AG08396 (cell line): ENCODE results near the gene SYTL3.
"Not testable (repeated sequence)": the region's sequence is repeated elsewhere in the genome, so short reads cannot be mapped to it uniquely, and the experiment has no call there.

Experiments
- DNase-seq: peaks from one replicate; pipeline ENCODE4 v3.0.0; 2012; ENCODE audit warnings: low spot score, mixed read lengths

The SYTL3 gene

DNA sequence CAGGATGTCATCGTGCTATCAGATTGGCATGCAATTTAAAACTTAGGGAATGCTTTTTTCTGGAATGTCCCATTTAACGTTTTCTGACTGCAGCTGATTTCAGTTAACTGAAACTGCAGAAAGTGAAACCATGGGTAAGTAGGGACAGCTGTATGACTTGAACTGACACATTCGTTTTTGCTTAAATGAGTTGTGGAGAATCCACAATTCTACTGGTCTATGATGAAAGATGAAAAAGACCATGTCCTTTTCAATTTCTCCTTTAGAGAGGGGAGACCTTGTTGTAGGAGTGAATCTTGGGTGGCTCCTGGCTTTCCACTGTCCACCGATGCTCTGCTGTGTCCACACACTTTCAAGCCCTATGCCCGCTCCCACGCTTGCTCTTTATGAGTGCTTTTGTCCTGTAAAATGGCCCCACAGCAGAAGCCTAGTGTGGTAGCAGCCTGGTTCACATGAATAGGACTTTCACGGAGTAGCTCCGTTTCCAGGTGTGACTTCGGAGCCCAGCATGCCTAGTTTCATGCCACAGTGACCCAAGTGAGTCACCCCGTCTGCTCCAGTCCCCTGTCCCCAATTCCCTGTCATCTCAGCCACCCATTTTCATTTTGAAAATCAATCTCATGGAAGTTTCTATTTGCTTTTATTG, 27.2 kb upstream of the SYTL3 start:
- no peak for DNase-seq

DNA sequence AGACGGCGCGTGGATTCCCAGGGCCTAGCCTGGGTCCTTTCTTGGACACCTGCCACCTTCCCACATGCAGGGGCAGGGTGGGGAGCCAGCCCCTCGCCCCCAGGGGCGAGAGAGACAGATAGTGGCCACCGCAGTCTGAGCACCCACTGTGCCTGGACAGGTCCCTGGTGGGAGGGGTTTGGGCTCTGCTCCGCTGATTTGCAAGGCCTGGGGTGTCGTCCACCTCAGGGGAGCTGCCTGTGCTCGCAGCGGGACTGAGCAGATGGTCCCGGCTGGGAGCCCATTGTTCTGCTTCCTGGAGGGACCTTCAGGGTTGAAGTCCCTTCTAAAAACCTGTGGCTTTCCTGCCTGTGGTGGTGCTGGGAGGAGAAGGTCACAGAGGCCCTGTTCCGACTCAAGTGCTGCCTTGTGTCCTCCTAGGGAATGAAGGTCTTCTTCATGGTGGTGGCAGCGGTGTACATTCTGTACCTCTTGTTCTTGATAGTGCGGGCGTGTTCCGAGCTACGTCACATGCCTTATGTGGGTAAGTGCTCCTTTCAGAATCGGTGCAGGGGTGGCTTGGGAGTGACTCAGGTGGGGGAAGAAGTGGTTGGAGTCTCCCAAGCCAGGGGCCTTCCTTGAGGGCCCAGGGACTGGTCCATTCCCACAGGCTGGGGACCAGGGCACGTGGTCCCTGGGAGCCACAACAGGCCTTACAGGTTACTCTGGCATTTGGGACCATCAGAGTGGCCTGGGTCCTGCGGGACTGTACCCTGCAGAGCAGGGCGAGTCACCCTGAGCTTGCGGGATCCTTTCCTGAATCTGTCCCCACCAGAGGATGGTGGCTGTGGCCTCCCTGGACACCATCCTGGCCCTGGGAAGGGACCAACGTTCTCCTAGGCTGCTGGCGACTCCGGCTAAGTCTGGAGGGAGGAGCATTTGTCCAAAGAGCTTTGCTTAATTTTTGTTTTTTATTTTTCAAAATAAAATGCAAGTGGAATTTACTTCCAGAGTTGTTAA, 24.9 kb upstream of the SYTL3 start:
- DNase-seq, result no peak

GRCh38 chr6:158625881-158626305, 24.0 kb upstream of the SYTL3 start:
- no peak for DNase-seq

GRCh38 chr6:158626360-158627167, 23.3 kb upstream of the SYTL3 start:
- DNase-seq, result no peak

DNA sequence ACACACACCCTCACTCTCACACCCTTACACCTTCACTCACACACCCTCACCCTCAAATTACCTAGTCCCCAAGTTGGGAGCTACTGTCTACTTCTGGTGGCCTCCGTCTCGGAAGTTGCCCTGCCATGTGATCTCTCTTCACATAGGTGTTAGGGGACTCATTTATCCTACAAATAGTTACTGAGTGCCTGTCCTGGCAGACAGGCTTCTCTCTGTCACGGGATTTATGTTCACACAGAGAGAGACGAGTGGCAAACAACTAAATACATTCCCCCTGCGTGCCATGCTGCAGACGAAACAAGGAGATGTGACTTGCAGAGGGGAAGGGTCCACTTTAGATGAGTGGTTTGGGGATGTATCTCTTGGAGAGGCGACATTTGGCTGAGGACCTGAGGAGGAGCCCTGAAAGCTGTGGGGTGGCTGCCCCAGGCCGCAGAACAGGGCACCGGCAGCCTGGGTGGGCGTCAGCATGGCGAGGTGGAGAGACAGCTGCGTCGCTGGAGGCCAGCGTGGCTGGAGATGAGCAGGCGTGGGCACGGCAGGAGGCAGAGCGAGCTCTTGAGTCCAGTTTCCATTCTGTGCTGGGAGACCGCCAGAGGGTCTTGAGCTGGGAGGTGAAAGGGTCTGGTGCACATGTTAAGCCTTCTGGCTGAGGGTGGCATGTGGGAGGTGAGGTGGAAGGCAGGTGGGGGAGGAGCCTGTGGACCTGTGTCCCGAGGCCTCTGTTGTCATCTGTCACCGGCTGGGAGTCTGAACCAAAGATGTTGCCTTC, 22.5 kb upstream of the SYTL3 start:
- no peak for DNase-seq

DNA sequence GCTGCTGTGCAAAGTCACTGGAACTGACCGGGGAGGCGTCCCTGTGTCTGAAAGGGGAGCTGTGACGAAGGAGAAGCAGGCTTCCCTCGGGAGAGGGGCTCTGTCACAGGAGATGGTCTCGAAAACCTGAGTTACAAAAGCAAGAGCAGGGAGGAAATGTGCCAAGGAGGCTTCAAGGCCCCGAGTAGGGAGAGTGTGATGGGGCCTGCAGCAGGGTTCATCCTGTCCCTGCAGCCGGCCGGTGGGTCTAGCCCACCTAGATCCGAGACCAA, 22.0 kb upstream of the SYTL3 start:
- DNase-seq, result no peak

DNA sequence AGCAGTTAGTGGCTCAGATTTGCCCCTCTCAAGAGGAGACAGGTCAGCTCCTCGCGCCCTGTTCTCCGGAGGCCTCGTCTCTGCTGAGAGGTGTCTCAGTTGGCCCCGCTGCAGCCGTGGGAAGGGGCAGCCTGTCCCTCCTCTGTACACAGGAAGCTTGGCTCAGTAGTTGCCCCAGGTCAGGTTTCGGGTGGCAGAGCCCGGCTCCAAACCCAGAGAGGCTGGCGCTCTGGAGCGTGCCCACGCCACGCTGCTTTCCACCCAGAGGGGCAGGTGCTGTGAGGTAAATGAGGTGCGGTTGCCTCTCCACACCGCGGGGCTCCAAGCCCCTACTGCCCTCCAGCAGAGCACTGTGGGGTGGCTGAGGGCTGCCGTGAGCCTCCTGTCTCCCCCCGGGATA, 21.3 kb upstream of the SYTL3 start:
- no peak for DNase-seq

- no peak for DNase-seq
Observed at GRCh38 chr6:158629367-158630221, 20.3 kb upstream of the SYTL3 start.

DNA sequence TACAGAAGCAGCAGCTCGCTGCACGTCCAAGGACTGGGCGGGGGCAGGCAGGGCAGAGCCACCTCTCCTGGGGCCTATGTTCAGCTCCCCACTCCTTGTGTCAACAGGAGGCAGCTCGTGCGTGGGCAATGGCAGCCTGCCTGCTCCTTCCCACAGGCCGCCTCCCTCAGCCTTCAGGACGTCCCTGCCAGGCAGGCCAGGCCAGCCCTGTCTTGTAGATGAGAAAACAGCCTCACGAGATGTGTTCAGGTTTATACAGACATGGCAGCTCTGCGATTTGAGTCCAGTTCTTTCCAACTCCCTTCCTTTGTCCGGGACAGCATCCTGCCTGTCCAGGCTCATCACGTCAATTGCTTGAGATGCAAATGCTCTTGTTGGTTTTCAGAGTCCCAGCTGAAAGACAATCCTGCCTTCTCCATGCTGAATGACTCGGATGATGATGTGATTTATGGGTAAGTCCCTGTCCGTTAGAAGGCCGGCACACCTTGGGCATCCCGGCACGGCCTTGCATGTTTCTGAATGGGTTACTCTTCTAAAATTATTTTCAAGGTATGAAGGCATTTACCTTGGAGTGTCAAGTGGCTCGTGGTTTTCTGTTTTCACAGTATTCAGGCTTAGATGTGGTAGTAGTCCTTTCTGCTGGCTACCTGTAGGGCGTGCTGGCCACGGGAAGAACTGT, 18.8 kb upstream of the SYTL3 start:
- peak; percentile 76 for DNase-seq

GRCh38 chr6:158631678-158632537, 17.9 kb upstream of the SYTL3 start:
- peak; percentile 86 for DNase-seq

DNA sequence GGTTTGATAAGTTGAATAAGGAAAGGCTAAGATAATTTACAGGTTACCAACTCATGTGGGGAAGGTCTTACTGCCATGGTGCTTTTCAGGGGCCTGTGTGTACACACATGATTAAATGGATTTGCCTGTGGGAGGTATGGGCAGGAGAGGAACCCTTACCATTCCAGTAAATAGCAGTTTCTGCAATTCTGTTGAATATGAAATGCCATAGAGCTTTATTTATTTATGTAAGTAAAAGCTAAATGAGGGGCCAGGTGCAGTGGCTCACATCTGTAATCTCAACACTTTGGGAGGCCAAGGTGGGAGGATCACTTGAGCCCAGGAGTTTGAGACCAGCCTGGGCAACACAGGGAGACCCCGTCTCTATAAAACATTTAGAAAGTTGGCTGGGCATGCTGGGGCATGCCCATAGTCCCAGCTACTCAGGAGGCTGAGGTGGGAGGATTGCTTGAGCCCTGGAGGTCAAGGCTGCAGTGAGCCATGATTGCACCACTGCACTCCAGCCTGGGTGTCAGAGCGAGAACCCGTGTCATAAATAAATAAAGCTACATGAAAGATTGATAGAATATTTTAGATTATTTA, 17.2 kb upstream of the SYTL3 start:
- not testable (repeated sequence) for DNase-seq

DNA sequence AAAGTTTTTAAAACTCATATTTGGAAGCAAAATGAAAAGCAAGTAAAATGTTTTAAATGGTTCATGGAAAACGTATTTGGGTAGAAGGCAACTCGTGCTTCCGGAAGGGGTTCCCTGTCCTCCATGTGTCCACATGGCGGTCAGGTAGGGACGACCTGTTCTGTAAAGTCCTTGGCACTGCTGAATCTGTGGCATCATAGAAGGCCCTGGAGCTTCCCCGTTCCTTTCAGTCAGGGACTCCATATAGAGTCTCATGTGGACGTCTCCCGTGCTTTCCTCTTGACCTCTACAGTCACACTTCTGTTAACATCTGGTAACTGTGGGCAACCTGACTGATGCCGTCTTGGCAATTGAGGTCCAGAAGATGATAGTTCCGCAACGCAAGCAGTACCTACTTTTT, 16.7 kb upstream of the SYTL3 start:
- no peak for DNase-seq

DNA sequence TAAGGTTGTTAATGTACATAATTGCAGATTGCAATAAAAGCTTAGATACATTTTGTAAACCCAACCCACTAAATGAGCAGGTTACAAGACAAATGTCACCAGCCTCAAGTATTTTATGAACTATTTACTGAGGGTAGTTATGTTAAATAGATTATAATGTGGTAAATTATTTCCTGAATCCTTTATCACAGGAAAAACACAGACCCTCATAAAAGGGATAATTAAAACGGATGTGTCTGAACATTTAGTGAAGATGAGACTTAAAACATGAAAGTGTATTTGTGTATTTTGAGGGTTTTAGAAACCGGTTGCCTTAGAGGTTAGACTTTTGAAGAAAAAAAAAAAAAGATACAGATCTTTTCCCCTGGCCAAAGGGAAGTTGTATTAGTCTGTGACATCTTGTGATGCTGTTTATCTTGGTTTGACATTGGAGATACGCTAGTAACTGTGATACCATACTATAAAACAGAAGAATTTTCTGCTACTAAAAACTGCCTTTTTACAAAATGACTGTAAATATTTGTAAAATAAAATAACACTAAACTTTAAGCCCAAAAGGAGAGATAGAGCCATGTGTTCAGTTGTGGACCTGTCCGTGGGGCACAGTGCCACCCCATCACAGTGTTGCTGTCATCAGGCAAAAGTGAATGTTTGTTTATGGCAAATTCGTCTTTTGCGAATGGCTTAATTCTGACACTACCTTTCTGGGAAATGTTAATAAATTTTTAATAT, 15.0 kb upstream of the SYTL3 start:
- DNase-seq, result no peak

DNA sequence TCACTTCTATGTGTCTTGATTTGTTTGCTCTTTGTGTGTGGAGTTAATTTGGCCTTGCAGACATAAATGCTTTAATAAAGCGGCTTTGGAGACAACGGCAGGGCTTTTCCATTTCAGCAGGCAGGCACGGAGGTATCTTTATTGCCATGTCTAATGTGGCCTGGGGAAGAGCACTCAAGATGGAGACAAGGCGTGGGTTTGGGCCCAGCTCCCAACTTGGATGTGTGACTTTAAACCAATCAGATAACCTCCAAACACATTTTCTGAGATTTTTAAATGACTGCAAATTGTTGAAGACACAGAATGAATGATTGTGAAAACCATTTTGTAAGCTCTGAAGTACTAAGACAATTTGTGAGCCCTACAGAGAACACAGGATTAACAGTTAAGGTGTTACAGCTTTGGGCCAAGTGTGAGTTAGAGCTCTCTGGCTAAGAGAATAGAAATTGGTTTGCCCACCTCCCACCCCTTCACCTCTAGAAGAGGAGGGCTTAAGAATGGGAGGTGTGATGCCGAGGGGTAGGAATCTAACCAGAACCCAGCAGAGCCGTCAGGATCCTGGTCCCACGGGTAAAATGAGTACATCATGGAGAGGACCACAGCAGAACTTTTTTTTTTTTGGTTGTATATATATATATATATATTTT, 14.3 kb upstream of the SYTL3 start:
- no peak for DNase-seq

DNA sequence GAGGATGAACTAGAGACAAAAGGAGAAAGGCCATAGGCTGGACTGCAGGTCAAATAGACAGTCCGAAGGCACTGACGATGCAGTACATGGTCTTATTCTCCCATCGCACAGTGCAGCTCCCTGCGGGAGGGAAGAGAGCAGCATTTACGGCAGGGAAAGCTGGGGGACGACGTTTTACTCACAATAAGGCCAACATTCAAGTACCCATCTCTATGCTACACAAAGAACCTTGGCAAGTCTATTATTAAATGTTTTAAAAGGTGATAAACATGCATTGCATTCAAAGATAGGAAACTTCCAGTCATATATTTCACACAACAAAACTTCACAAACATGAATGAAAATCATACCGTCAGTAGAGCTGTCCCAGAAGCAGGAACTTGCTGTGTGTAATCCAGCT, 13.1 kb upstream of the SYTL3 start:
- DNase-seq, result no peak

- DNase-seq, result no peak
Observed at GRCh38 chr6:158638324-158638854, 11.5 kb upstream of the SYTL3 start.

GRCh38 chr6:158639056-158639455, 10.8 kb upstream of the SYTL3 start:
- DNase-seq, result no peak

- no peak for DNase-seq
Observed at GRCh38 chr6:158640519-158640918, 9.3 kb upstream of the SYTL3 start.
